Hippocampal formation (tissue), 2 donors: ENCODE results near the gene DES.

Source experiments
- DNase-seq, 2 donors: peaks; one replicate each; lab custom pipeline; 2025; lab: John Stamatoyannopoulos, UW

Gene DES

DNA sequence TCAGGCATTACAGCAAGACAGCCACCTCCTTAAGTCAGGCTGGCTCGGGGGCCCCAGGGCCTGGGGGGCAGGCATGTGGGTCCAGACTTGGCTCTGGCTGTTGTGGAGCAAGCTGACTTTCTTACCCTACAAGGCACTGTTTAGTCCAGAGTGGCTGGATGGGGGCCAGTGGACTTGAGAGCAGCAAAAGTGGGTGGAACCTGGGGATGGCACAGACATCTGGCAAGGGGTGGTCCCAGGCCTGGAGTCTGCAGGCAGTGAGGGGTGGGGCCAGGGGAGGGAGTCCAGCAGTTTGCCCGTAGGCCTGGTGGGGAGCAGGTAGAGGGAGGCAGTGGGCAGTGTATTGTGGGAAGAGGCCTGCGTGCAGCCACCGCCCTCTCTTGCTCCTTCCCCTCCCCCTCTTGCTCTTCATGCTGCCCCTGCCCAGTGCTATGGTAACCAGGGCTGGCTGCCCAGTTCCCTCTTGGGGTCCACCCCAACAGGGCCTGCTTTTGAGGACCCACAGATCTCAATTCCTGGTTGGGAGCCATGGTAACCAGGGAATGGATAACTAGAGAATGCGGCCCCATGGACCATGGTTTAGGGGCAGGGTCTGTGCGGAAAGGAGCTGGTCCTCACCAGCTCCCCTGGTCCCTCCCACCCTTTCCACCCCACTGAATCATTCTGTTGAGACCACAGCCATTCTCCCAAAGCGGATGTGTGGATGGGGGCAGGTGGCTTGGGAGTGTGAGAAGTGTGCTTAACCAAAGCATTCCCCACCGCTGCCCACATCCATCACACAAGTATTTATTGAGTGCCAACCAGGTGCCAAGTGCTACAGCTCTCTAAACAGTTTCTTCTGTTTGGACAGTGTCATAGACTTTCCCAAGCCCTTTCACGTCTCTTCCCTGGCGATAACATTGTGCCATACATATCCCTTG lies 35.8 kb downstream of the DES start:
- DNase-seq, result peak in 1 of 2 donors; percentile 21

DNA sequence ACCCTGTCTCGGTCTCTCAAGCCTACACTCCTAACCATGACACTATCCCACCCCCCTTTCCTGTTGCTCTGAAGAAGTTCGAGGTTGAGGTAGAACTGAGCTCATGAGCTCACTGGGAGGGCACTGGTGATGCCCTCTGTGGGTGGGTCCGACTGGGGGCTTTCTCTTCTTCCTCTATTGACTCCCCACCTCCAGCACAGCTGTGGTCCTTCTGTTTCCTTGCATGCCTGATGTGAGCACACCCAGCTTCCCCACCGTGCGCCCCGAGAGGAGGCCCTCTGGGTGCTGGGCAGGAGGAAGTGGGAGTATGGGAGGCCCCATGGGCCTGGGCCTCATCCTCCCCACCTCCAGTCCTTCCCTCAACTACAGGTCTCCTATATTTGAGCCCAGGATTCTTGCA lies 37.4 kb downstream of the DES start:
- no peak for DNase-seq

- no peak for DNase-seq
These were observed 39.7 kb downstream of the DES start for GRCh38 chr2:219457784-219458369.

DNA sequence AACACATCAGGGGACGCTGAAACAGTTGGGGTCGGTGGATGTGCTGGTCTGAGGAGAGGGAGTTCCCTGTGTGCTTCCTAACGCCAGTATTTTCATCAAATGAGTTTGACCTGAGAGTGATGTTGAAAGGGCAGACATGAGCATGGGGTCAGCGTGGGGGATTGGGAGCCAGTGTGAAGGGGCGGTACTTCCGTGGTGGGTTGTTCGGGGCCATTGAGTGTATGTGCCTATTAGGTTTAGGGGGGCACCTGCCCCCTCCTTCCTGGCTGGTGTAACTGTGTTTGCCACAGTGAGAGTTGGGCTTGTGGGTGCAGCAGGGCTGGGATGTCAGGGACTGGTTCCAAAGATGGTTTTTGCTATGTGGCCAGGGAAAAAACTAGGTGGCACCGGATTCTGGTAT lies 40.8 kb downstream of the DES start:
- no peak for DNase-seq

- no peak for DNase-seq
These were observed 41.5 kb downstream of the DES start for GRCh38 chr2:219459460-219460311.

GRCh38 chr2:219460424-219460926 lies 42.3 kb downstream of the DES start:
- peak in 1 of 2 donors; percentile 42 for DNase-seq

- no peak for DNase-seq
These were observed 42.9 kb downstream of the DES start for GRCh38 chr2:219461047-219461514.

GRCh38 chr2:219461669-219462068 lies 43.5 kb downstream of the DES start:
- DNase-seq, result no peak

- no peak for DNase-seq
These were observed 44.2 kb downstream of the DES start for GRCh38 chr2:219462349-219462748.

GRCh38 chr2:219464286-219465032 lies 46.3 kb downstream of the DES start:
- DNase-seq, result no peak

DNA sequence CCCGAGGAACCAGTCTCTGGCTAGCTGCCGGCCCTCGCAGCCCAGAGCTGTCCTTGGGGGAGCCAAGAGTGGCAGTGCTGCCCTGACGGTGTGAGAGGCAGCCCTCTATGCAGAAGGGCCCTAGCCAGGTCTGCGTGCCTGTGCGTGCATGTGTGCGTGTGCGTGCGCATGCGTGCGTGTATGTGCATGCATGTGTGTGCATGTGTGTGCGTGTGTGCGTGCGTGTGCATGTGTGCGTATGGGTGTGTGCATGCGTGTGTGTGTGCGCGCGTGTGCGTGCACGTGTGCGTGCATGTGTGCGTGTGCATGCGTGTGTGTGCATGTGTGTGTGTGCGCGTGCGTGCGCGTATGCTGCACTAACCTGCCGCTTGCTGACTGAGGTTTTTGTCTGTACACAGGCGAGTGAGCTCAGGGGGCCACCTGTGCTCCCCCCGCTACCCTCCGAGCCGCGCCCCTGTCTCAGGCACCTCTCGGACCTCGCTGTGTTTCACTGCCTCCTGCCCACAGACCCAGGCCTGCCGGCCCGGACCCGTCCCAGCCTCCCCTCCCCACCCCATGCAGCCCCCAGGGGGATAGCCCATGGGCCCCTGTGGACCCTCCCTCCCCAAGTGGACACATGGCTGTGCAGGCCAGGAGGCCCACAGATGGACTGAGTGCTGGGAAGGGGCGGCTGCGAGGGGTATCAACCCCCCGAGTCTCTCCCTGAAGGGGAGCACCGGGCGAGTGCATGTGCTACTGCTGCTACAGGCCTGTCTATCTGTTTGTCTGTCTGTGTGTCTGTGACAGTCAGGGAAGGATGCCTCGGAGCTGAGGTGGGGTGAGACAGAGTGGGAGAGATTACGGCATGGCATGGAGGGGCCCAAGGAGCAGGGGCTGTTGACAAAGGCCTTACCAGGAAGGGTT lies 47.7 kb downstream of the DES start:
- DNase-seq, result no peak

GRCh38 chr2:219466816-219467735 lies 48.9 kb downstream of the DES start:
- no peak for DNase-seq

- DNase-seq, result no peak
These were observed 49.5 kb downstream of the DES start for GRCh38 chr2:219467736-219468075.

DNA sequence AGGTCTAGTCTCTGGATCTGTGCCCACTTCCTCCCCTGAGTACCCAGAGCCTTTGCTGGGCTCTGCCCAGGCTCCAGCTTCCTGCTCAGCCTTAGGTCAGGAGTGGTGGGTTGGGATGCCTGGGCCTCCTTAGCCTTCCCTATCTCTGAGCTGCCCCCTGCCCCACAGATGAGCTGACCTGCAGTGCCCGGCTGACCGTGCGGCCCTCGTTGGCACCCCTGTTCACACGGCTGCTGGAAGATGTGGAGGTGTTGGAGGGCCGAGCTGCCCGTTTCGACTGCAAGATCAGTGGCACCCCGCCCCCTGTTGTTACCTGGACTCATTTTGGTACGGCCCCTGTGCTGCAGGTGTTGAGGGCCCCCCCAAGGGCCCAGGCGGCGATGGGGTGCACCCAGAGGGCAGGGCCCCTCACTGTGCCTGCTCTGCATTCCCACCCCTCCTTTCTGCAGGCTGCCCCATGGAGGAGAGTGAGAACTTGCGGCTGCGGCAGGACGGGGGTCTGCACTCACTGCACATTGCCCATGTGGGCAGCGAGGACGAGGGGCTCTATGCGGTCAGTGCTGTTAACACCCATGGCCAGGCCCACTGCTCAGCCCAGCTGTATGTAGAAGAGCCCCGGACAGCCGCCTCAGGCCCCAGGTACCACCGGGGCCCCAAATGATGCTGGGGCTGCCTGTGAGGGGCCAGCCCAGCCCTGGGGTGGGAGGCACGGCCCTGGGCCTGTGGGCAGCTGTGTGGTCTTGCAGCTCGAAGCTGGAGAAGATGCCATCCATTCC lies 50.4 kb downstream of the DES start:
- no peak for DNase-seq

DNA sequence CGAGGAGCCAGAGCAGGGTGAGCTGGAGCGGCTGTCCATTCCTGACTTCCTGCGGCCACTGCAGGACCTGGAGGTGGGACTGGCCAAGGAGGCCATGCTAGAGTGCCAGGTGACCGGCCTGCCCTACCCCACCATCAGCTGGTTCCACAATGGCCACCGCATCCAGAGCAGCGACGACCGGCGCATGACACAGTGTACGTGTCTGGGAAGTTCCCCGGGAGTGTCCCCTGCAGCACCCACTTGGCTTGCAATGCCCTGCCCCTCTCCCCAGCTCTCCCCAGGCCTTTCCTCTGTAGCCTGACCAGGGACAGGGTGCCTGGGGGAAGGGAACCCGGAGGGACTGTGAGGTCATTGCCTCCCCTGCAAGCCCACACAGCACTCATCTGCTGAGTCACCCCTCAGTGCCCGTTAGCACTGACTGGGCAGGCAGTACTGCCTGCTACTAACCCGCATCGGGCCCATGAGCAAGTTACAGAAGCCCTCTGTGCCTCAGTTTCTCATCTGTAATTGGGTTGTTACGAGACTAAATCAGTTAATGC lies 51.1 kb downstream of the DES start:
- DNase-seq, result no peak

- no peak for DNase-seq
These were observed 52.3 kb downstream of the DES start for GRCh38 chr2:219470429-219470828.

GRCh38 chr2:219471476-219472371 lies 53.5 kb downstream of the DES start:
- no peak for DNase-seq
